HG03097 (cell line): ENCODE measurements around the gene AKT2.

Source experiments
- ATAC-seq: cut with Tn5 transposase; IDR thresholded peaks from one replicate; pipeline ENCODE4 v1.9.1; 2021; ENCODE audit not compliant: unreplicated experiment, low FRiP score

Gene AKT2

DNA sequence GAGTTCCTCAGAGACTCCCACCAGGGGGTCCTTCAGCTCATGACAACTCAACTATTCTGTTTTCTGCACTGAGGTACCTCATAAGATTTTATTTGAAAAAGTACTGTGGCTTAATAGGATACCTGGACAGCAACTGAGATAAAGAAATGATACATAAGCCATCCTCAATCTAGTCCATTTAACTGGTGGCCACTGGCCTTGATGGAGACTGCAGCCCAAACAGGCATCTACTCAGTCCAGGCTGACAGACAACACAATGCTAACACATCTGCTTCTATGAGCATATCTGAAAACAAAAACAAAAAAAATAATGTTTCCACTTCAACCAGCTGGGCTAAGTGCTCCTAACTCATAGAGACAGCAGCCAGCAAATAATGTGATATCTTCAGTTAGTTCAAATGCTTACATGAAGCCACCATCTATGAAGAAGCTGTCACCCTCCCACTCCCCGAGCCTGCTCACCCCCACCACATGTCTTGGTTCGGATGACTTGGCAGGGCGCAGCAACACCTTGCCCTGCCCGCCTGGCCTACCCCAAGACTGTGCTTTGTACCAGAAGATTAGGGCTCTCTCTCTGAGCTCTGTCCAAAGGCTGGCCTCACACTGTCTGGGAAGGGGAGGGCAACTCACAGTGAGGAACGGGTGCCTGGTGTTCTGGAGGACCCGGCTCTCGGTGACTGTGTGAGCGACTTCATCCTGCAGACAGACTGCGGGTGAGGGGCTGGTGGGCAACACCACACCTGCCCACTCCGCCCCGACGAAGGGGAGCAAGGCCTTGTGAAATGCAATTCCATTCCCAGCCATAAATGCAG is 45.5 kb downstream of the AKT2 start:
- ATAC-seq, result no peak

DNA sequence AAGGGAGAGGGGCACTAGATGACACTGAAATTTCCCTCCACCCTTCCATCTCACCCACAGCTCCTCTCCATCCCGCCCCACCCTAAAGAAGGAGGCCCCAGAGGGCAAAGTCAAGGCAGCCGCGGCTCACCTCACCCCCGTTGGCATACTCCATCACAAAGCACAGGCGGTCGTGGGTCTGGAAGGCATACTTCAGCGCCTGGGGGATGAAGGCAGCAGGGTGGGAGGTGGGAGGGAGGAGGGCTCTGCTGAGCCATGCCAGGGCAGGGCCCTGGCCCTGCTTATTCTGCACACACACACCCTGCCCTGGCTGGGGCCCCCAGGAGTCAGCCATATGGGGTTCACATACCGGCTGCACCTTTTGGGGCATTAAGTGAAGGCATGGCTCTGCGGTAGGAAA is 46.4 kb downstream of the AKT2 start:
- ATAC-seq, result no peak

DNA sequence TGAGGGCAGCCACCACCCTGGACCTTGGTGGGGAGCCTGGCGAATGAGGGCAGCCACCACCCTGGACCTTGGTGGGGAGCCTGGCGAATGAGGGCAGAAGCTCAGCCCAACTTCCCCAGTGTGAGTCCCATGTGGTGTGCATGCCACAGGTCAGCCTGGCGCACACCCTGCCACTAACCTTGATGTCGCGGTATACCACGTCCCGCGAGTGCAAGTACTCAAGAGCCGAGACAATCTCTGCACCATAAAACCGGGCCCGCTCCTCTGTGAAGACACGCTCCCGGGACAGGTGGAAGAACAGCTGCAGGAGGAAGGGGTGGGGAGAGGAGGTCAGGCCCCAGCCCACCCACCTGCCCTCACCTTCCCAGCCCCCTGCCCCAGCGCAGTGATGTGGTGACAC is 47.4 kb downstream of the AKT2 start:
- ATAC-seq, result no peak

DNA sequence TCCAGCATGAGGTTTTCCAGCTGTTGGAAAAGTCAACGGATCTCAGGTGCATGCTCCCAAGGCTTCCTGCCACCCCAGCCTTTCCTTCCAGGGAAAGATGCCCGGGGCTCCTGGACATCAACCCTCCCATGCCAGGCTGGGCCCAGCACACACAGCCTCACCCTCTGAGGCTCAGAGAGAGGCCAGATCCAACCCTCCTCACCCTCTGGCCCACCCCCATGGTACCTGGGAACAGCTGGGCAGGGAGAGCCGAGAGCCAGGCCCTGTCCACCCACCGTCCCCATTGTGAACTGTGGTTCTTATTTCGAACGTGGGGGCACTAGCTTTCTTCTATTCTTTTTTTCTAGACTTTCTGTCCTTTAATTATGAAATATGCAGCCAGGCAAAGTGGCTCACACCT is 48.8 kb downstream of the AKT2 start:
- ATAC-seq, result no peak

DNA sequence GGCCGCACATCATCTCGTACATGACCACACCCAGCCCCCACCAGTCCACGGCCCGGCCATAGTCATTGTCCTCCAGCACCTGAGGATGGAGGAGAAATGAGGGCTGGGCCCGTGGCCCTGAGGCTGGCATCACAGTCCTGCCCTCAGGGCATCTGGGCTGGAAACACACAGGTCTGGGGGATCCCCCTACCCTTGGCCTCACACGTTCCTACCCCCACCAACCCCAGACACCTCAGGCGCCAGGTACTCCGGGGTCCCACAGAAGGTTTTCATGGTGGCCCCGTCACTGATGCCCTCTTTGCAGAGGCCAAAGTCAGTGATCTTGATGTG is 49.2 kb downstream of the AKT2 start:
- no peak for ATAC-seq

DNA sequence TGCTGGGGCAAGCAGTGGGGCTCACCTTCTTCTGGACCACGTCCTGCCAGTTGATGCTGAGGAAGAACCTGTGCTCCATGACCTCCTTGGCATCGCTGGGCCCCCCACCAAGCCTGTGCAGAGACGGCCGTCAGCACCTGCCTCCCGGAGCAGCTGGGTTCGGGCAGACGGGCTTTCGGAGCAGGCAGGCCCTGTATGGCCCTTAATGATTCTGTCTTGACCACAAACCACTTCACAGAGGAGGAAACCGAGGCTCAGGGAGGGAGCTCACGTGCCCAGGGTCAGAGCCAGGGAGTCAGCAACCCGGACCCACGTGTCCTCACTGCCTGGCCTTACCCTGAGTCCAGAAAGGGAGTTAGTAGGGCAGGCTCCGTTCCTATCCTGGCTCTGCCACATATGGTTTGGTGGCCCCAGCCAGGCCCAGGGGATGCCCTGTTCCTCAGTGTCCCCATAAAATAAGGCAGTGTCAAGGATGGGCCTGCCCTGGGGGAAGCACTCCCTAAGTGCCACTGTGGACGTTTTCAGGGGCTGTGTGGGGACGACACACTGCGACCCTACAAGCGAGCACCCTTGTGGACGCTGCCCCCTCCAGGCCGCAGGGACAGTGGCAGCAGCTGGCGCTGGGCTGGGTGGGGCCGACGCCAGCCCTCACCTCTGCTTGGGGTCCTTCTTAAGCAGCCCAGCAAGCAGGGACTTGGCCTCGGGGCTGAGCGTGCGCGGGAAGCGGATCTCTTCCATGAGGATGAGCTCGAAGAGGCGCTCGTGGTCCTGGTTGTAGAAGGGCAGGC is 49.7 kb downstream of the AKT2 start:
- no peak for ATAC-seq

GRCh38 chr19:40234429-40235237 is 50.5 kb downstream of the AKT2 start:
- no peak for ATAC-seq

- no peak for ATAC-seq
Measured at GRCh38 chr19:40233811-40234389, 51.2 kb downstream of the AKT2 start.

- ATAC-seq, result no peak
Measured at GRCh38 chr19:40232949-40233810, 52.0 kb downstream of the AKT2 start.

DNA sequence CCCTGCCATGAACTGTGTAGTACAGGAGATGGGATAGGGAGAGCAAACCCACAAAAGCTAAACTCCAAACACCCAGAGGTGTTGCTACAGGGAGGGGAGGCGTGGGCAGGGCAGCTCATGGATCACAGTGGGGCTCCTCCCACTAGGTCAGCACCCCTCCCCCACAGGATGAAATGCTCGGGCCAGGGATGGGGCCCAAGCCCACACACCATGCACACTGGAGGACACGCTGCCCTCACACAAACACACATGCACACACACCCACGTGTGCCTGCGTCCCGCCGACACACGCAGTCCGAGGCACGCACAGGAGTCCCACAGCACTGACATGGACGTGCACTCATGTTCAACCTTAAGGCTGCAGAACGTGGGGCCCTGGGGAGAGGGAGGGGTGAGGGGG is 52.7 kb downstream of the AKT2 start:
- ATAC-seq, result no peak

DNA sequence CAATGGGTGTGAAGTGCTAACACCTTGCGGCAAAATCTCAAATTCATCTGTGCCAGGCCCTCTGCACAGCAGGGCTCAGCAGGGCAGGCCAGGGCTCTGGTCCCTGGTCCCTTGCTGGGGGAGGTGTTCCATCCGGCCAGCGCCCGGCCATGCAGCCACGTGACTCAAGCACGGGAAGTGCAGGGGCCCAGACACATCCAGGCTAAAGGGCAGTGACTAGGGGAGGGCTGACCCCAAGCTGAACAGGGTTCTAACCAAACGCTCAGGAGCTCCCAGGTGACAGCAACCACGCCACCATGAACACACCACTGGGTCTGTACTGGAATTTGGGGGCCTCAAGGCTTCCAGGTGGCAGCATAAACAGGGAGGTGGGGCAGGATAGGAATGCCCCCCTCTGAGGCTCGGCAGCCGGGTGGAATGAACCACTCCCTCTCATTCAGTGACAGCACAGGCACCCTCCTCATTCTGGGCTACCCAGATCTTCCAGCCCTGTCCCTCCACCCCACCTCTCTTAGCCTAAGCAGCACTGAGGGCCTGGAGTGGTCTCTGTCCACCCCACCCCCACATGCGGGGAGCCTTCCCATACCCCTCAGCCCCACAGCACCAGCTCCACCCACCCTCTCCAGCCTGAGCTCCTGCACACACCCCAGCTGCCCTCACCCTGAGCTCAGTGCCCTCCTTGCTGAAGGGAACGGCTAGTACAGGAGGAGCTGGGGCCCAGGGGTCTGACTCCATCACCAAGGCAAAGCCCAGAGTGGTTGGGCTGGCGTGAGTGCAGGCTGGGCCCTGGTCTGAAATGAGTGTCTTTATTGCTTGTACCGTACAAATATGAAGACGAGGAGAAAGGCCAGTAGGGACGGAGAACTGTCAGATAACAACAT is 53.4 kb downstream of the AKT2 start:
- ATAC-seq, result no peak

- ATAC-seq, result no peak
Measured at GRCh38 chr19:40231057-40231456, 54.1 kb downstream of the AKT2 start.

- ATAC-seq, result no peak
Measured at GRCh38 chr19:40229926-40230417, 55.2 kb downstream of the AKT2 start.

- no peak for ATAC-seq
Measured at GRCh38 chr19:40229484-40229883, 55.7 kb downstream of the AKT2 start.

DNA sequence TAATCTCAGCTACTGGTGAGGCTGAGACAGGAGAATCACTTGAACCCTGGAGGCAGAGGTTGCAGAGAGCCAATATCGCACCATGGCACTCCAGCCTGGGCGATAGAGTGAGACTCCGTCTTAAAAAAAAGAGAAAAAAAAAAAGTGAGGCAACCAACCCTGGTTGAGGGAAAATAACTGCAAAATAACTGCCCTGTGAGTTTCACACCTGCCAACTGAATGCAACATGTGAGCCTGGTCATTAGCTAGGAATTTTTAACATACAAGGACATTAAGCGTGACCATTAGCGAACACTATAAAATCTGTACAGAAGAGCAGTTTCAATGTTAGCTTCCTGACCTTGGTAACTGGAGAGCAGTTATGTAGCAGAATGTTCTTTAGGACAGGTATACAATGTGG is 56.3 kb downstream of the AKT2 start:
- ATAC-seq, result no peak

- ATAC-seq, result no peak
Measured at GRCh38 chr19:40228346-40228745, 56.8 kb downstream of the AKT2 start.

DNA sequence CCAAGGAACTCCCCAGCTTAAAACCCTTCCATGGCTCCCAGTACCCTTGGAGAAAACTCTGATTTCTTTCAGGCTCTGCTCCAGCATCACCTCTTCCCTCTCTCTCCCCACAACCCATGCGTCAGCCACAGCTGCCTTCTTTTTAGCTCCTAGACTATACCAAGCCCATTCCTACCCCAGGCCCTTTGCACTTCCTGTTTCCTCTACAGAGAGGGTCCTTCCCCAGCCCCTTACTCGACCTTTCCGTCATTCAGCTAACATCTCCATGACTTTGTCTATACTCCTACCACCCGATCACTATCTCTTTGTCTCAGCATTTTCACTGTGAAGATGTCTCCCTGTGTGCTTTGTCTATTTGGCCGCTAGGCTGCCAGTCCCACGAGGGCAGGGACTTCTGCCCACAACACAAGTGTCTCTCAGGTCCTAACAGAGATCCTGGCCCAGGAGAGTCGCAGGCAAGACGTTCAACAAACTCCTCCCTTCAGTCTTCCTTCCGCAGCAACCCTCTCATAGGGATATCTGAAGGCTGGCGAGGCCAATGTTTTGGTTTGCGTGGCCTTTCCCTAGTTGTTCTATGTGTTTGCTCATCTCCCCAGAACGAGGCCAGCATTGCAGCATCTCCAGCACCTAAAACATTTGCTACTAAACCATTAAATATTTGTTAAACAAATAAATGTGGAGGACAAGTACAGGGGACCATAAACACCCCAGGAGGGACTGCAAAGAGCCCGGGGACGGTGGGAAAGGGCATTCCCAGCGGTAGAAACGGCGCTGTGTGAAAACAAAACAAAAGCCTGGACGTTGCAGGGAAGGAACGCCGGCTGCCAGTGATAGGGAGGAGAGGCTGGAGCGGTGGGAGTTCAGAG is 59.5 kb downstream of the AKT2 start:
- no peak for ATAC-seq
